OCI-LY1 (cell line): Measurements from ENCODE around the gene ABI3.

ENCODE experiments used
- H2AFZ ChIP-seq: fragments of 200-600 bp; sonication (generic), shearing (Covaris generic); 2 replicates; pipeline ENCODE4 v1.6.0; 2014; ENCODE audit warnings: antibody characterized with exemption, mild to moderate bottlenecking, low read length
- H3F3A ChIP-seq: fragments of 200-600 bp; sonication (generic), shearing (Covaris generic); 2 replicates; pipeline ENCODE4 v1.6.0; 2014; ENCODE audit warnings: mild to moderate bottlenecking, antibody characterized with exemption, low read length, moderate library complexity; ENCODE audit not compliant: insufficient read depth
- H3K27ac ChIP-seq: fragments of 200-600 bp; sonication (generic); 2 replicates; pipeline ENCODE4 v1.5.1; 2014; ENCODE audit warnings: low read length, mixed run types, mild to moderate bottlenecking, low read depth; ENCODE audit not compliant: poor library complexity, severe bottlenecking
- H3K27me3 ChIP-seq: fragments of 200-600 bp; sonication (generic); 2 replicates; pipeline ENCODE4 v1.6.0; 2014; ENCODE audit warnings: antibody characterized with exemption, mild to moderate bottlenecking, low read length, moderate library complexity; ENCODE audit not compliant: insufficient read depth
- H3K36me3 ChIP-seq: fragments of 200-600 bp; sonication (generic); 2 replicates; pipeline ENCODE4 v1.6.1; 2014; ENCODE audit warnings: mild to moderate bottlenecking, antibody characterized with exemption, low read length, moderate library complexity, mixed read lengths; ENCODE audit not compliant: insufficient read depth
- H3K4me1 ChIP-seq: fragments of 200-600 bp; sonication (generic); 2 replicates; pipeline ENCODE4 v1.5.1; 2014; ENCODE audit warnings: mild to moderate bottlenecking, low read length, moderate library complexity; ENCODE audit not compliant: insufficient read depth, severe bottlenecking
- H3K4me2 ChIP-seq: fragments of 200-600 bp; sonication (generic), shearing (Covaris generic); 2 replicates; pipeline ENCODE4 v1.6.1; 2014; ENCODE audit warnings: low read length
- H3K4me3 ChIP-seq: fragments of 200-600 bp; sonication (generic); 2 replicates; pipeline ENCODE4 v1.5.1; 2014; ENCODE audit warnings: low read length, low read depth, mild to moderate bottlenecking, mixed read lengths; ENCODE audit not compliant: poor library complexity, severe bottlenecking
- H3K79me2 ChIP-seq: fragments of 200-600 bp; shearing (Covaris generic); 2 replicates; pipeline ENCODE4 v1.6.1; 2016; ENCODE audit warnings: mixed run types, low read length, mixed read lengths; ENCODE audit not compliant: insufficient read depth
- H3K9ac ChIP-seq: fragments of 200-600 bp; sonication (generic), shearing (Covaris generic); 2 replicates; pipeline ENCODE4 v1.6.1; 2014; ENCODE audit warnings: mild to moderate bottlenecking, low read length, mixed read lengths
- H3K9me2 ChIP-seq: fragments of 200-600 bp; sonication (generic), shearing (Covaris generic); 2 replicates; pipeline ENCODE4 v1.6.1; 2014; ENCODE audit warnings: low read depth, mild to moderate bottlenecking, low read length, mixed read lengths
- H3K9me3 ChIP-seq: fragments of 200-600 bp; shearing (Covaris generic); 2 replicates; pipeline ENCODE4 v1.6.1; 2014; ENCODE audit warnings: low read length, mixed read lengths
- H4K20me1 ChIP-seq: fragments of 200-600 bp; sonication (generic), shearing (Covaris generic); 2 replicates; pipeline ENCODE4 v1.6.0; 2016; ENCODE audit warnings: mild to moderate bottlenecking, low read length; ENCODE audit not compliant: insufficient read depth
- EZH2 ChIP-seq: fragments of 200-600 bp; sonication (generic), shearing (Covaris generic); IDR thresholded peaks from 2 replicates; pipeline ENCODE4 v1.8.0; 2017; ENCODE audit warnings: borderline replicate concordance, mixed run types, mild to moderate bottlenecking, antibody characterized with exemption, low read length, moderate library complexity, mixed read lengths
- TF ChIP-seq, protein P1 (sequence below): fragments of 200-600 bp; sonication (generic), shearing (Covaris generic); IDR thresholded peaks from 2 replicates; pipeline ENCODE4 v1.5.1; 2017; ENCODE audit warnings: mild to moderate bottlenecking, antibody characterized with exemption, low read length, moderate library complexity, mixed read lengths

The ABI3 gene

DNA sequence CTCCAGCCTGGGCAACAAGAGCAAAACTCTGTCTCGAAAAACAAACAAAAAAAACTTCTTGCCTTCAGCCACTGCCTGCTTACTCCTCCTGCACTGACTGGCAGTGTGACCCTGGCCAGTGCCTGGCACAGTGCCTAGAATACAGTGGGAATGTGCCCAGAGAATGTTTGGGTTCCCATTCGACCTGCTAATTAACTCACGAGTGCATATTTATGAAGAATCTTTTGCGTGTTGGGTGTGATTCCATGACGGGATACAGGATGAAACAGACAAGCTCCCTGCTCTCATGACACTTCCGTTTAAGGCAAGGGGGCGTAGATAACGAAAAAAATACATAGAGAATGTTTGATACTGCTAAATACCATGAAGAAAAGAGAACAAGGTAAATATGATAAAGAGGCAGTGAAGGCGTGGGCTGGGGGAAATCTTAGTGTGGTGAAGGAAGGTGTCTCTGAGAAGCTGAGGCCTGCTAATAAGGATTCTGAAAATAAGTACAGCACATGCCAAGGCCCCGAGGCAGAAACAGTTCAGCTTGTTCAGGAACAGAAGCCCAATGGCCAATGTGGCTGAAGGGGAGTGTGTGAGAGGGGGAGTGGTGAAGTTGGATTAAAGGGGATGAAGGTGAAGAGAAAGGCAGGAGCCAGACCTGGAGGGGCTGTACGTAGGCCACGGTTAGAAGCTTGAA is 4.3 kb downstream of the ABI3 start:
- Histone ChIP-seq H3K36me3 (peaks cover 33% of the 10 kb centered on the region), H3K9ac (peak overlapping the region; percentile 57; the same call in 1 of the 2 replicates), H3K4me2 (peak overlapping the region; percentile 94), H2AFZ (no peak overlapping the region), H3K9me2 (no peaks in the 10 kb centered on the region), H3K27ac (peak overlapping the region; percentile 93), H3K79me2 (0 out of 2 replicates have a peak, but pooled peaks cover 3% of the 10 kb centered on the region), H3K4me3 (peak overlapping the region; percentile 73), H3F3A (0 out of 2 replicates have a peak, but pooled peaks cover 6% of the 10 kb centered on the region), H3K4me1 (peaks cover 94% of the 10 kb centered on the region), H4K20me1 (no peaks in the 10 kb centered on the region), H3K9me3 (no peaks in the 10 kb centered on the region), H3K27me3 (no peaks in the 10 kb centered on the region)
- TF ChIP-seq, protein P1, sequence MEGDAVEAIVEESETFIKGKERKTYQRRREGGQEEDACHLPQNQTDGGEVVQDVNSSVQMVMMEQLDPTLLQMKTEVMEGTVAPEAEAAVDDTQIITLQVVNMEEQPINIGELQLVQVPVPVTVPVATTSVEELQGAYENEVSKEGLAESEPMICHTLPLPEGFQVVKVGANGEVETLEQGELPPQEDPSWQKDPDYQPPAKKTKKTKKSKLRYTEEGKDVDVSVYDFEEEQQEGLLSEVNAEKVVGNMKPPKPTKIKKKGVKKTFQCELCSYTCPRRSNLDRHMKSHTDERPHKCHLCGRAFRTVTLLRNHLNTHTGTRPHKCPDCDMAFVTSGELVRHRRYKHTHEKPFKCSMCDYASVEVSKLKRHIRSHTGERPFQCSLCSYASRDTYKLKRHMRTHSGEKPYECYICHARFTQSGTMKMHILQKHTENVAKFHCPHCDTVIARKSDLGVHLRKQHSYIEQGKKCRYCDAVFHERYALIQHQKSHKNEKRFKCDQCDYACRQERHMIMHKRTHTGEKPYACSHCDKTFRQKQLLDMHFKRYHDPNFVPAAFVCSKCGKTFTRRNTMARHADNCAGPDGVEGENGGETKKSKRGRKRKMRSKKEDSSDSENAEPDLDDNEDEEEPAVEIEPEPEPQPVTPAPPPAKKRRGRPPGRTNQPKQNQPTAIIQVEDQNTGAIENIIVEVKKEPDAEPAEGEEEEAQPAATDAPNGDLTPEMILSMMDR: no peak
- TF ChIP-seq EZH2: no peak

DNA sequence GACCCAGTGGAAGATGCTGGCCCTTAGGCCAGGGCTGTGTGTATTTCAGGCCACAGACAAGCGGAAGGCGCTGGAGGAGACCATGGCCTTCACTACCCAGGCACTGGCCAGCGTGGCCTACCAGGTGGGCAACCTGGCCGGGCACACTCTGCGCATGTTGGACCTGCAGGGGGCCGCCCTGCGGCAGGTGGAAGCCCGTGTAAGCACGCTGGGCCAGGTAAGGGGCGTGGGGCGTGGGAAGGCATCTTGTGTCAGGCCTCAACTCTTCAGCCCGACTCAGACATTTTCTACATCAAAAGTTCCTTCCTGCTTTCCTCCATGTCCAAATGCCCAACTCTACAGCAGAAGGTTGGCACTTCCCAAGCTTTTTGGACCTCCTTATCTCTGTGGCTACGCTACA is 6.0 kb downstream of the ABI3 start:
- peak overlapping the region; percentile 93 for H3K27ac ChIP-seq
- 0 out of 2 replicates have a peak, but pooled peaks cover 6% of the 10 kb centered on the region for H3F3A ChIP-seq
- peaks cover 80% of the 10 kb centered on the region for H3K4me1 ChIP-seq
- TF ChIP-seq, protein P1: no peak
- no peak for TF ChIP-seq EZH2
- H3K9me2 ChIP-seq: no peaks in the 10 kb centered on the region
- H3K4me3 ChIP-seq: no peak overlapping the region
- no peaks in the 10 kb centered on the region for H3K9me3 ChIP-seq
- H3K9ac ChIP-seq: no peak overlapping the region
- H3K36me3 ChIP-seq: peaks cover 41% of the 10 kb centered on the region
- H3K4me2 ChIP-seq: peak overlapping the region; percentile 26; the same call in 1 of the 2 replicates
- H4K20me1 ChIP-seq: no peaks in the 10 kb centered on the region
- H2AFZ ChIP-seq: no peak overlapping the region
- no peaks in the 10 kb centered on the region for H3K27me3 ChIP-seq
- no peaks in the 10 kb centered on the region for H3K79me2 ChIP-seq

DNA sequence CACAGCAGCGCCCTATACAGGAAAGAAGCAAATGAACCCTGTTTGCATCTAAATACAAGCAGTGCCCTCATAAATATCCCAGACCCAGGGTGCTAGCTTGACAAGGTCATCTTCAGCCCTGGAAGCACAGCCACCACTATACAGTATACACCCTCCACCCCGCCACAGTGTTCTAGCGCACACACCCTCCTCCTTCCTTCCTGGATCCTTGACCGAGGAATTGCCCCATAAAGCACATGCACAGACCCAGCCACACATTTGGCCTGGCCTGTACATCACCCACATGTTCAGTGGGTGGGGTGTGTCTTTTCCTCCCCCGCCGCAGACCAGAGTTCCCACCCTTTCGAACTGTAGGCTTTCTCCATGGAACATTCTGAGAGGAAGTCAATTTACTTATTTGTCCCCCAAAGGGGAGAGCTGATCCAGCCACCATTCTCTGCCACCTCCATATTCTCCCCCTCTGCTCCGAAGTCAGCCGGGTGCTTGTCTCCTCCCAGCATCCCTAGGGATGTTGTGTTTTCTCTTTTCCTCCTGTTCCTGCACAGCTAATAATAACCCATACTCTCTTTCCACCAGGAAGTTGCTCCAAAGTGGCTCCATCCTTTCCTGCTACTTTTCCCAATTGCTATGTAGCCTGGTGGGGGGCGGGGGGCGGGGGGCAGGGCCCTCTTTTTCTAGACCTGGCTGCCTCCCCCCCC is 6.6 kb downstream of the ABI3 start:
- Histone ChIP-seq H3K36me3 (peaks cover 47% of the 10 kb centered on the region), H3K27ac (peak overlapping the region; percentile 93), H3K4me2 (no peak overlapping the region), H4K20me1 (no peaks in the 10 kb centered on the region), H3K9me3 (no peaks in the 10 kb centered on the region), H3K9ac (no peak overlapping the region), H3K4me1 (peaks cover 74% of the 10 kb centered on the region), H3K79me2 (no peaks in the 10 kb centered on the region), H2AFZ (no peak overlapping the region), H3F3A (0 out of 2 replicates have a peak, but pooled peaks cover 6% of the 10 kb centered on the region), H3K9me2 (no peaks in the 10 kb centered on the region), H3K27me3 (no peaks in the 10 kb centered on the region), H3K4me3 (no peak overlapping the region)
- no peak for TF ChIP-seq EZH2
- TF ChIP-seq, protein P1: no peak
